ENCODE results near the gene SLC44A2. TPM values are rescaled to one million over a fixed set of nuclear protein-coding genes. Genes with fewer than 3 reads are reported as not detected.

Gene SLC44A2
- total and polyA plus RNA-seq, 2 of the 8 experiments (the other 6 are each of a cell fraction or from before 2014, with no cell fraction given): 105 to 120 TPM

- TF ChIP-seq, protein P1, sequence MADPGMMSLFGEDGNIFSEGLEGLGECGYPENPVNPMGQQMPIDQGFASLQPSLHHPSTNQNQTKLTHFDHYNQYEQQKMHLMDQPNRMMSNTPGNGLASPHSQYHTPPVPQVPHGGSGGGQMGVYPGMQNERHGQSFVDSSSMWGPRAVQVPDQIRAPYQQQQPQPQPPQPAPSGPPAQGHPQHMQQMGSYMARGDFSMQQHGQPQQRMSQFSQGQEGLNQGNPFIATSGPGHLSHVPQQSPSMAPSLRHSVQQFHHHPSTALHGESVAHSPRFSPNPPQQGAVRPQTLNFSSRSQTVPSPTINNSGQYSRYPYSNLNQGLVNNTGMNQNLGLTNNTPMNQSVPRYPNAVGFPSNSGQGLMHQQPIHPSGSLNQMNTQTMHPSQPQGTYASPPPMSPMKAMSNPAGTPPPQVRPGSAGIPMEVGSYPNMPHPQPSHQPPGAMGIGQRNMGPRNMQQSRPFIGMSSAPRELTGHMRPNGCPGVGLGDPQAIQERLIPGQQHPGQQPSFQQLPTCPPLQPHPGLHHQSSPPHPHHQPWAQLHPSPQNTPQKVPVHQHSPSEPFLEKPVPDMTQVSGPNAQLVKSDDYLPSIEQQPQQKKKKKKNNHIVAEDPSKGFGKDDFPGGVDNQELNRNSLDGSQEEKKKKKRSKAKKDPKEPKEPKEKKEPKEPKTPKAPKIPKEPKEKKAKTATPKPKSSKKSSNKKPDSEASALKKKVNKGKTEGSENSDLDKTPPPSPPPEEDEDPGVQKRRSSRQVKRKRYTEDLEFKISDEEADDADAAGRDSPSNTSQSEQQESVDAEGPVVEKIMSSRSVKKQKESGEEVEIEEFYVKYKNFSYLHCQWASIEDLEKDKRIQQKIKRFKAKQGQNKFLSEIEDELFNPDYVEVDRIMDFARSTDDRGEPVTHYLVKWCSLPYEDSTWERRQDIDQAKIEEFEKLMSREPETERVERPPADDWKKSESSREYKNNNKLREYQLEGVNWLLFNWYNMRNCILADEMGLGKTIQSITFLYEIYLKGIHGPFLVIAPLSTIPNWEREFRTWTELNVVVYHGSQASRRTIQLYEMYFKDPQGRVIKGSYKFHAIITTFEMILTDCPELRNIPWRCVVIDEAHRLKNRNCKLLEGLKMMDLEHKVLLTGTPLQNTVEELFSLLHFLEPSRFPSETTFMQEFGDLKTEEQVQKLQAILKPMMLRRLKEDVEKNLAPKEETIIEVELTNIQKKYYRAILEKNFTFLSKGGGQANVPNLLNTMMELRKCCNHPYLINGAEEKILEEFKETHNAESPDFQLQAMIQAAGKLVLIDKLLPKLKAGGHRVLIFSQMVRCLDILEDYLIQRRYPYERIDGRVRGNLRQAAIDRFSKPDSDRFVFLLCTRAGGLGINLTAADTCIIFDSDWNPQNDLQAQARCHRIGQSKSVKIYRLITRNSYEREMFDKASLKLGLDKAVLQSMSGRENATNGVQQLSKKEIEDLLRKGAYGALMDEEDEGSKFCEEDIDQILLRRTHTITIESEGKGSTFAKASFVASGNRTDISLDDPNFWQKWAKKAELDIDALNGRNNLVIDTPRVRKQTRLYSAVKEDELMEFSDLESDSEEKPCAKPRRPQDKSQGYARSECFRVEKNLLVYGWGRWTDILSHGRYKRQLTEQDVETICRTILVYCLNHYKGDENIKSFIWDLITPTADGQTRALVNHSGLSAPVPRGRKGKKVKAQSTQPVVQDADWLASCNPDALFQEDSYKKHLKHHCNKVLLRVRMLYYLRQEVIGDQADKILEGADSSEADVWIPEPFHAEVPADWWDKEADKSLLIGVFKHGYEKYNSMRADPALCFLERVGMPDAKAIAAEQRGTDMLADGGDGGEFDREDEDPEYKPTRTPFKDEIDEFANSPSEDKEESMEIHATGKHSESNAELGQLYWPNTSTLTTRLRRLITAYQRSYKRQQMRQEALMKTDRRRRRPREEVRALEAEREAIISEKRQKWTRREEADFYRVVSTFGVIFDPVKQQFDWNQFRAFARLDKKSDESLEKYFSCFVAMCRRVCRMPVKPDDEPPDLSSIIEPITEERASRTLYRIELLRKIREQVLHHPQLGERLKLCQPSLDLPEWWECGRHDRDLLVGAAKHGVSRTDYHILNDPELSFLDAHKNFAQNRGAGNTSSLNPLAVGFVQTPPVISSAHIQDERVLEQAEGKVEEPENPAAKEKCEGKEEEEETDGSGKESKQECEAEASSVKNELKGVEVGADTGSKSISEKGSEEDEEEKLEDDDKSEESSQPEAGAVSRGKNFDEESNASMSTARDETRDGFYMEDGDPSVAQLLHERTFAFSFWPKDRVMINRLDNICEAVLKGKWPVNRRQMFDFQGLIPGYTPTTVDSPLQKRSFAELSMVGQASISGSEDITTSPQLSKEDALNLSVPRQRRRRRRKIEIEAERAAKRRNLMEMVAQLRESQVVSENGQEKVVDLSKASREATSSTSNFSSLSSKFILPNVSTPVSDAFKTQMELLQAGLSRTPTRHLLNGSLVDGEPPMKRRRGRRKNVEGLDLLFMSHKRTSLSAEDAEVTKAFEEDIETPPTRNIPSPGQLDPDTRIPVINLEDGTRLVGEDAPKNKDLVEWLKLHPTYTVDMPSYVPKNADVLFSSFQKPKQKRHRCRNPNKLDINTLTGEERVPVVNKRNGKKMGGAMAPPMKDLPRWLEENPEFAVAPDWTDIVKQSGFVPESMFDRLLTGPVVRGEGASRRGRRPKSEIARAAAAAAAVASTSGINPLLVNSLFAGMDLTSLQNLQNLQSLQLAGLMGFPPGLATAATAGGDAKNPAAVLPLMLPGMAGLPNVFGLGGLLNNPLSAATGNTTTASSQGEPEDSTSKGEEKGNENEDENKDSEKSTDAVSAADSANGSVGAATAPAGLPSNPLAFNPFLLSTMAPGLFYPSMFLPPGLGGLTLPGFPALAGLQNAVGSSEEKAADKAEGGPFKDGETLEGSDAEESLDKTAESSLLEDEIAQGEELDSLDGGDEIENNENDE (IDR thresholded peaks at IDR 0.05; ENCODE audit: insufficient replicate concordance, low read length): no peak
- TF ChIP-seq YY1 (IDR thresholded peaks at IDR 0.05; ENCODE audit: low read depth, low read length): peak; percentile 94
- no peak for TF ChIP-seq BACH1 (IDR thresholded peaks at IDR 0.05; ENCODE audit: low read length)
- TF ChIP-seq ZNF274 (IDR thresholded peaks at IDR 0.05; ENCODE audit: borderline replicate concordance, extremely low read depth, low read length): no peak
- TF ChIP-seq HDAC2 (IDR thresholded peaks at IDR 0.05; ENCODE audit: borderline replicate concordance in 1 of 2, low read depth in 2 of 2, low read length in 2 of 2): no peak
- TF ChIP-seq SIN3A (conservative IDR thresholded peaks at IDR 0.05 in 1 of 2, IDR thresholded peaks at IDR 0.05 in 1 of 2; ENCODE audit: low read depth in 1 of 2, low read length in 2 of 2): peak in 1 of 2 experiments; percentile 47; a peak in 2 of 4 replicates
- no peak for TF ChIP-seq MAFK (IDR thresholded peaks at IDR 0.05; ENCODE audit: low read depth, low read length)
- TF ChIP-seq NRF1 (IDR thresholded peaks at IDR 0.05; ENCODE audit: low read depth, low read length): no peak
- no peak for TF ChIP-seq JUND (IDR thresholded peaks at IDR 0.05; ENCODE audit: low read length)
These were observed 29.5 kb downstream of the SLC44A2 start (continued) for GRCh38 chr19:10654610-10655456.

Data from H1 (cell line).